HG03442 (cell line): ENCODE measurements around the gene RGS3.
"Not testable (repeated sequence)": the region's sequence is repeated elsewhere in the genome, so short reads cannot be mapped to it uniquely, and the experiment has no call there.

Source experiments
- ATAC-seq: cut with Tn5 transposase; IDR thresholded peaks from one replicate; pipeline ENCODE4 v1.9.1; 2021; ENCODE audit warnings: mild to moderate bottlenecking, moderate library complexity; ENCODE audit not compliant: unreplicated experiment

The RGS3 gene

DNA sequence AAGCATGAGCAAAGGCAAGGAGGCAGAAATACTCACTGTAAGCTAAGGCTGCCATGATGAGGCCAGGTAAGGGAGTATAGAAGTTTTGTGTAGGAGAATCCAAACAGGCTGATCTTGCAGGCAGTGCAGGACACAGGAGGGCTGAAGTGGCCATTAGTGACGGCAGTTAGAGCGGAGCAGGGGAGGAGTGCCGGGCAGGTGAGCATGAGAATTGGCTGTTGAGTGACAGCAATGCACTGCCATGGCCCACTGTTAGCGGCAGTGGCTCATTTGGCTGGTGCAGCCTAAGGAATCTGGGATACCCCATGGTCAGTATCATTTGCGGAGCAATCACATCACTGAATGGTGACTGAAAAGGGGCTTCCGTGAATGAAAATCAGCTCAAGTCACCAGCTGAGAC is 22.8 kb downstream of the RGS3 start:
- ATAC-seq: no peak

DNA sequence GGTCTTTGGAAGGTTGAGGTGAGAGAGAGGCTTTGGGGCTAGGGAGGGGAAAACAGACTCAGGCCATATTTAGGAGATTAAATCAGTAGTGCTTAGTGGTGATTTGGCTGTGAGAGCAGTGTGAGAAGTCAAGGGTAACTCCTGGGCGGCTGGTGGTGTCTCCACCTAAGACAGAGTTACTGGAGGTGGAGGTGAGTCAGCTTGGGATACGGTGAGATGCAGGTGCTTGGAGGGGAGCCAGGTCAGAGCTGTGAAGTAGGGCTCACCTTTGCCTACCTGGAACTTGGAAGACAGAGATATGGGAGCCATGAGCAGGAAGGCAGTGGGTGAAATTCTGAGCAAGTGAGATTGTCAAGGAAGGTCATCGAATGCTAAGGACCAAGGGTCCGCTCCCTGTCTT is 24.5 kb downstream of the RGS3 start:
- no peak for ATAC-seq

DNA sequence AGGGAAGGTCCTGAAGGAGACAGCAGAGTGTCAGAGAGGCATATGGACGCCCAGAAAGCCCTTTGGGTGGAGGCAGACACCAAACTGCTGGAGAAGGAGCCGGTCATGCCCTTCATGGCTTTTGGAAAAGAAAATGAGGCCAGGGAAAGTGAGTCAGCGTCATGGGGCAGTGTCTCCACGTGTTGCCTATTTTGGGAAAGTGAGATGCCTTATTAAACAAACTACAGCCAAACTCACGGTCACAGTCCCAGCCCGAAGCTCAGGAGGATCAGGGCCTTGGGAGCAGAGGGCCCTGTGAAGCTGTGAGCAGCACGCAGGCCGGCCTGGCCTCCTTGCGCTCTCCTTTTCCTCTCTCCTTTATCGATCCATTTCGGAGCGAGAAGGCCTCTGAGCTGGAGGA is 25.0 kb downstream of the RGS3 start:
- ATAC-seq: no peak

DNA sequence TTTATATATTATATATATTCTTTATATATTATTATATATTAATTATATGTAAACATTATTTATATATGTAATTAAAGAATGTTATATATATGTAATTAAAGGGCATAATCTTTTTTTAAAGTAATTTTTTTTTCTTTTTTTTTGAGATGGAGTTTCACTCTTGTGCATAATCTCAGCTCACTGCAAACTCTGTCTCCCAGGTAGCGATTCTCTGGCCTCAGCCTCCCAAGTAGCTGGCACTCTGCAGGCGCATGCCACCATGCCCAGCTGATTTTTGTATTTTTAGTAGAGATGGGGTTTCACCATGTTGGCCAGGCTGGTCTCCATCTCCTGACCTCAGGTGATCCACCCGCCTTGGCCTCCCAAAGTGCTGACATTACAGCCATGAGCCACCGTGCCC is 27.6 kb downstream of the RGS3 start:
- ATAC-seq: not testable (repeated sequence)

DNA sequence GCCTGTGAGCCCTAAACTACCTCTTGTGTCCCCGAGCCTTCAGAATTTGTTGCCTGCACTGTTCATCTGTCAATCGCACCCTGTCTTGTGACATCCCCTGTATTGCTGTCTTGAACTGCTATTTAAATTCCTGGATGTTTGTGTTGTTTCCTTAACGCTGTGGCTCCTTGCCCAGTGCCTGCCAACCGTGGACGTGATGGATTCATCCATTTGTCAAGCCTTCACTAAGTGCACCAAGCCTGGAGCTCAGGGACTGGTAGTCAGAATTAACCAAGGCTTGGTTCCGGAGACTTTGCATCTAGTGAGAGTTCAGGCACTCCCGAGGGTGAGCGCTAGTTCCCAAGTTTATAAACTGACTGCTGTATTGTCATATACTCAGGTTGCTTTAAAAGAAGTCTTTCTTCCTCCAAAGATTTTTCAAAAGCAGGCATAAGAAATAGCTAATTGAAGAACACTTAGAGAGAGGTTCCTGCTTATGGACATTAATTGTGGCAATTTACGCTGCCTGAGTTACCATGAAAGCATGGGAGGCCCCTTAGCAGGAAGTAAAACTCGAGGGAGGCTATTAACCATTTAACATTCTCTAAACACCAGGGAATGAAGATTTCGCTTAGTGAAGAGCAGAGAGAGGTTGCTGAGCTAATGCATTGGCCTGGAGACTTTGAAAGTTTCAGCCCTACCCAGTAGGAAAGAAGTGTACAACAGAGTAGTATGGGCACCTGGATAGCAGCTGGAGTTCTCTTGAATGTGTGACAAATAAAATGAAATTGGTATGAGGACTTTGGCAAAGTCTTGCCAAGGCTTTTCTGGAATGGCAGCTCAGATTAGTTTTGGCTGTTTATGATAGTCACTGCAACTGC is 29.0 kb downstream of the RGS3 start:
- ATAC-seq: no peak

DNA sequence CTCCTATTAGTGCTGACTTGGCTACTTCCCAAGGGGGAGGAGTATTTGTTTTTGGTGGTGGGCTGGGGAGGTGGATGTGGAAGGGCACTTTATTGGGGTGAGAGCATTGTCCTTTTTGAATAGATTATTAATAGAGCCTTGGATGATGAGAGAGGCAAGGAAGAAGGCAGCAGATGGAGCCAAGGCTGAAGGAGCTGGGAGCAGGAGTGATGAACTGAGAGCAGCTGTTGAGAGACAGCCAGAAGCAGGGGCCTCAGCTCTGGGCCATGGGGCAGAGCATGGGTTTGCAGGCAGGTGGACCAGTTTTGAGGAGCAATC is 29.6 kb downstream of the RGS3 start:
- no peak for ATAC-seq

DNA sequence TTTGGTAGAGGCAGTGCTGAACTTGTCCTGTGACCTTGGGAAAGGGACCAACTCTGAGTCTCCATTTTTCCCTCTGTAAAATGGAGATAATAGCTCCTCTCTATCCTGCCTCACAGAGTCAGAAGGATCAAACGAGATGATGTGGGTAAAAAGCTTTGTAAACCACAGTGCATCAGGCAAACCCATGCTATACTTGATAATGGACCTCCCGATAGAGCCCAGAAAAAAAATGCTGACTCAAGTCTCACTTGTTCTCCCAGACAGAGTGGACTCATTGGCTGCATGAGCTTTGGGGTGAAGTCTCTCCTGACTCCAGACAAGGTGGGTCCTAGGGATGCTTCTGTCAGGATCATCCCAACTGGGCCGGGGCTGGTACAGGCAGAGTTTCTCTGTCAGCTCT is 32.0 kb downstream of the RGS3 start:
- ATAC-seq: no peak

DNA sequence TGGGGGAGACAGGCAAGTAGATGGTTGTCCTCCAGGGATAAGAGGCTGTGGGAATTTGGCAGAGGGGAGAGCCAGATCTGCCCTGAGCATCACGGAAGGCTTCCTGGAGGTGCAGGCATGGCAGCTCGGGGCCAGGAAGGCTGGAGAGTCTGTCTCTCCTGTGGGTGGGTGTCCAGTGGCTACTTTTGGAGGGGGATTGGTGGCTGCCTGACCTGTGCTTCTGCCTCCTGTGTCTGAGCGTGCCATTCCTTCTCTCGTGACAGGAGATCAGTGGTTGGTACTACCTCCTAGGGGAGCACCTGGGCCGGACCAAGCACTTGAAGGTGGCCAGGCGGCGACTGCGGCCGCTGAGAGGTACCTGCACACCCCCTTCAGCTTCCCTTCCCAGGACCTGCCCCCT is 33.5 kb downstream of the RGS3 start:
- no peak for ATAC-seq

DNA sequence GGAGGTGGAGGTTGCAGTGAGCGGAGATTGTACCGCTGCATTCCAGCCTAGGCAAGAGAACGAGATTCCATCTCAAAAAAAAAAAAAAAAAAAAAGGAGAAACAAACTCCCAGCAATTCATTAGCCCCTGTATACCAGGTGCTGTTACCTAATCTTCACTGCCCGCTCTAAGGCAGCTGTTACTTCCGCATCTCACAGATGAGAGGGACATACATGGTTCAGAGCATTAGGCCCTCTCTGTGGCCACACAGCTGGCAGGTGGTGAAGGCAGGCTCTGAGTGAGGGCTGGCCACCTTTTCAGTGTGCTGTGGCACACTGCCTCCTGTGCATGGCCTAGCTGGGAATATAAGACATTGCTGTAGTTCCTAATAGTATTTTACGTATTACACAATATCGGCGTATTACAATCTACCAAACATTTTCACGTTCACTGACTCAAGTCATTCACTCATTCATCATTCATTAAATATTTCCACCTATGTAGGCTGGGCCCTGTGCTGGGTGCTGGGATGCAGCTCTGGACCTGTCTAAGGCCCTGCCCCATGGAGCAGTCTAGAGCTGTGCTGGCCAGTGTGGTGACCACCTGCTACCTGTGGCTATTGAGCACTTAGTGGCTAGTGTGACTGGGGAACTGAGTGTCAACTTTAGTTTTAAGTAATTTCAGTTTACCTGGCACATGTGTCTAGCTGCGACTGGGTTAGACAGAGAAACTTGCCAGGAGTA is 35.8 kb downstream of the RGS3 start:
- no peak for ATAC-seq

DNA sequence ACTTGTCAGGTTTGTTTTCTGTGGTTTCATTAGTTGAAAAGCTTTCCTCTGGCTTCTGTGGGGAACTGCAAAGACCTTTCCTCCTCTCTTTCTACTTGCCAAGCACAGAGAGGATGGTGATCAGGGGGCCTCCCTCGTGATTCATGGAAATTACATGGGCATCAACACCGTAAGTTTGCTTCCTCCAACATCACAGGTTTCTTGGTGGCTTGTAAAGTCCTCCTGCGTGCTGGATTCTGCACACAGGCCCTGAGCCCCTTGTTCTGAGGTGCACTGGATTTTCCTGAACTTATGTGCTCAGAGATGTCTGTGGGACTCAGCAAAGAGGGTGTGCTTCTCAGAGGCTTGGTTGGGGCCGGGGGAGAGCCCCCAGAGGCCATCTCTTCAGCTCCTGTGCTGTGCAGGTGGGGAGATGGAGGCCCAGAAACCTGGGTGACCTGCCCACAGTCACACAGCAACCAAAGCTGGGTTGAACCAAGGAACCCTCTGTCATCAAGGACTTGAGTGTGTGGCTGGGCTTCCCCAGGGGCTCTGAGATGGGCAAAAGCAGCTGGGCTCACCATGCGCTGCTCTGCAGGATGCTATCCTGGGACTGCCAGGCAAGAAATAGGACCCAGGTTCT is 36.5 kb downstream of the RGS3 start:
- no peak for ATAC-seq

DNA sequence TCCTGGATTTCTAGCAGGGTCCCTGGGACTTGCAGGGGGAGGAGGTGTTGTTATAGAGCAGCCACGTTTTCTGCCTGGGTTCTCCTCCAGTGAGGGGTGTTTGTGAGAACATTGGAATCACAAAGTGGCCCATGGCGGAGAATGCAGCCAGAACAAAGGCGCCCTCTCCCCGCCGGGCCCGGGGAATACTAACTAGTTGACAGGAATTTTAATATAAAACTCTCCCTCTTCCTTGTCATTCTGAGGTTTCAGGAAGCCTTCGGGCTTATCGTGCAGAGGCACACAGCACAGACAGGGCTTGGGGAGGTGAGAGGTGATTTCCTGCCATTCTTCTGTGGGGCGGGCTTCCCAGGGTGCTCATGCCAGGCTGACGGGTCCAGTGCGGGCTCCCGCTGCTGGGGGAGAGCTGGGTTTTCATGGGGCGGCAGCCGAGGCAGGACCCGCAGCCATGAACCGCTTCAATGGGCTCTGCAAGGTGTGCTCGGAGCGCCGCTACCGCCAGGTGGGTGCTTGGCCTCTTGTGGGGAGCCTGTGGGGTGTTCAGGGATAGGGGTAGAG is 37.7 kb downstream of the RGS3 start:
- ATAC-seq: no peak

DNA sequence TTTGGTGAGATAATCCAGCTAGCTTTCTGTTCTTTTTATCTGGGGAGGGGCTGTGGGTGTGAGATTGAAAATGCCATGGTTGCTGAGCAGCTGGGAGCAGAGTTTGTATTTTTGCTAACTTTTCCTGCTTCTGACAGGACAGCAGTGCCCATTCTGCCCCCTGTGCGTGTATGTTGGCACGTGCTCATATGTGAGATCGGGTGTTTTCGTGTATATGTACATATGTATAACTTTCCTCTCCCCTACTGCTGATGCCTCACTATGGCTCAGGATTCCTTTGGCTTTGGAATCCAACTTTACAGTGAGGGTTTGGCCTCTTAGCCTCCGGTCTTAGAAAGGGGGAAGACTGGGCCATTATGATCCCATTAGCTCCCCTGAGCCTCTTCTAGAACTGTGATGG is 38.3 kb downstream of the RGS3 start:
- no peak for ATAC-seq

DNA sequence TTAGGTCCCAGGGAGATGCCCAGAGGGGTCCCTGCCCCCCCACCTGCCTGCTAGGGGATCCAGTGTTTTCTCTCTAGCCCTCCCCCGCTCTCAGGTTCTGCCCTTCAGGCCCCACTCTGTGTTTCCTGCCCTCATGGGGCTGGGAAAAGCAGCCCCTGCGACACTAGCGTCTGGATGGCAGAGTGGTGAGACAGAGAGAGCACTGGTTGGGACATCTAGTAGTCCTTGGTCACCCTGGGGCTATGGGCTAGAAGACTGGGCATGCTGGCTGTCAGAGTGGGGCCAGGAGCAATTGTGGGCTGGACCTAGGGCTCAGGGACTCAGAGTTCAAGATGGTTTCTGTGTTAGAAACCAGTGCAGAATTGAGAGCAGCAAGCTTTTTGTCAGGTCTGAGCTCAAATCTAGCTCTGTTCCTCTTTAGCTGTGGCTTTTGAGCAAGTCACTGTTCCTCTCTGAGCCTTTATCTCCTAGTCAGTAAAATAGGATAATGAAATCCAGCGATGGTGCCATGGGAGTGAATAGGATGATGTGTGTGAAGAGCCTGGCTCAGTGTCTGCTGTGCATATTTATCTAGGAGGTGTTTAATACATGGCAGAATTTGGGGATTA is 39.0 kb downstream of the RGS3 start:
- ATAC-seq: no peak

DNA sequence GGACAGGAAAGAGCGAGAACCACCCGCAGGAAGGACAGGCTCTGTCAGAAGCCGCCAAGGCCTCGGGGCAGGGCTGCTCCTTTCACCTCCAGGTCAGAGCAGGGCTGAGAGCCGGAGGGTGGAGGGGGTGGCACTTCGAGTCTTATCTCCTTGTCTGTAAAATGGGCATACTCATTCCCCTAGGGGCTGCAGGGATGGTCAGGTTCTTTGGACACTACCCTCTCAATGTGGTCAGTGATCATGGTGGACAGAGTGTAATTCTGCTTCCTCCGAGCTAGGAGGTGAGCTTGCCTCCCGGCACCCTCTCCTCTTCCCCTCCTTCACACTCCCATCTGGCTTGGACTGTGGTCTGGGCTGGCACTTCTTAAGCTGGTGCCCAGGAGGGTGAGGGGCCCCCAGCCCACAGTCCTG is 39.6 kb downstream of the RGS3 start:
- no peak for ATAC-seq

DNA sequence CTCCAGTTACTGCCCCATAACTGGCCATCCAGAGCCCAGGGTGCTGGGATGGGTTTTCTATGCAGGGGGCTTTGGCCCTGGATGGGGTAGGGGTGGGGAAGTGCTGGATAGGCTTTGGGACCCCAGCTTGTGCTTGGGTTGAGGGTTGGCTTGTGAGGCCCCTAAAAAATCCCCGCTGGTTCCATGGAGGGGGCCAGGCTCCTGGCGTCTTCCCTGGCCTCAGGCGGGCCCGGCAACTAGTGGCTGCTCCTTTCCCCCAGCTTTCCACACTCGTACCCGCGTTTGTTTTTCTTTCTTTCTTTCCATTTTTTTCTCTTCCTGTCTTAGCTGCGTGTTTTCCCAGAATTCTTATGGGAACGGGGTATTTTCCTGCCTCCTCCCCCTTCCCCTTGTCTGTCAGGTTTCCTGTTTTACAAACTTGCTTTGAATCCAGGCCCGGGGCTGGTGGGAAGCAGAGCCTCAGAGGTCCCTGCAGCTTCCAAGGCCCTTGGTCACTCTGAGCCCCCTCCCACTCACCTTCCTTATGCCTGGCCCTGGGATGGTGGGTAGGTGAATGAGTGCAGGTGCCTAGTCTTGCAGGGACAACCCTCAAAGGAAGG is 40.2 kb downstream of the RGS3 start:
- ATAC-seq: no peak

DNA sequence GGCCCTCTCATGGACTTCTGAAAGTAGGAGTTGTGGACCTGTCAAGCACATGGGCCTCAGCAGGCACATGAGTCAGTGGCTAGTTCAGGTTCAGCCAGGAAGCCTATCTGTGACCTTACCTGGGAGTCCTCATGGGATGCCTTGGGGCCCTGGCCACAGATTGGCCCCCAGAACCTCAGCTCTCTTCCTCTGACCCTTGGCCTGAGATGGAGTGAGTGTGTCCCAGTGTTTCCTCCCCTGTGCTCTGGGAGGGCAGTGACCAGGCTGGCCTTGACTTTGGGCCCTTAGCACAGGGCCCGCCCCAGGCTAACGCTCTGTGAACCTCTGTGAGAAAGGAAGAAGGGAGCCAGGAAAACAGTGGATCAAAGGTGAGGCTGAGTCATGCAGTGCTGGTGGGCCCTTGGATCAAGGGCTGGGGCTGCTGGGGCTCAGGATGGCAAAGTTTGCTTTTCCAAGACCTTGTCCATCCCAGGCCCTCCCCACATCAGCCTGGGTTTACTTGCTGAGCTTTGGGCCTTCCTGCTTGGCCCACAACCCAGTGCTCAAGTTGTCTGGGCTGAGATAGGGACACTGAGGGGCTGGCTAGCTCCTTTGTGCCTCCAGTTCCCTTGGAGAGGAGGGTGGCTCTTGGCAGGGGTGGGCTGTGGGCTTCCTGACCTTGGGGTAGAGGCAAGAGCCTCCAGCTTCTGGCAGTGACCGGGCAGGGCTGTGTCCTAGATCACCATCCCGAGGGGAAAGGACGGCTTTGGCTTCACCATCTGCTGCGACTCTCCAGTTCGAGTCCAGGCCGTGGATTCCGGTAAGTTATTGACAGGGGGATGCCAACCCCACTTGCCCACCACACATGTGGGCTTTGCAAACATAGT is 41.4 kb downstream of the RGS3 start:
- ATAC-seq: no peak

DNA sequence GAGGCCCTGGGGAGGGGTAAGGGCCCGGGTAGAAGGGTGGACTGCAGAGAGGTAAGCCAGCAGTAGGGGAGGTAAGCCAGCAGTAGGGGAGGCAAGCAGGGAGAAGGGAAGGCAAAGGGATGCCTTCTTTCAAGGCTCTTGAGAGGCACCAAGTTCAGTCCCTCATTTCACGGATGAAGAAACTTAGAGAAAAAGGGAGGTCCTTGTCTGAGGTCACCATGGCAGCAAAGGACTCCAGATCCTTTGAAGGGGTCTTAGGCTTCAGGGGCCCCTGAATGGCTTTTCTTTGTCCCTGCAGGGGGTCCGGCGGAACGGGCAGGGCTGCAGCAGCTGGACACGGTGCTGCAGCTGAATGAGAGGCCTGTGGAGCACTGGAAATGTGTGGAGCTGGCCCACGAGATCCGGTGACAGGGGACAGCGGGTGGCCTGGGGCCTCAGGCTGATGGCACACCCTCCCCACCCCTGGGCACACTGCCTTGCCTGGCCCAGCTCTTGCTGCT is 42.6 kb downstream of the RGS3 start:
- ATAC-seq: no peak

DNA sequence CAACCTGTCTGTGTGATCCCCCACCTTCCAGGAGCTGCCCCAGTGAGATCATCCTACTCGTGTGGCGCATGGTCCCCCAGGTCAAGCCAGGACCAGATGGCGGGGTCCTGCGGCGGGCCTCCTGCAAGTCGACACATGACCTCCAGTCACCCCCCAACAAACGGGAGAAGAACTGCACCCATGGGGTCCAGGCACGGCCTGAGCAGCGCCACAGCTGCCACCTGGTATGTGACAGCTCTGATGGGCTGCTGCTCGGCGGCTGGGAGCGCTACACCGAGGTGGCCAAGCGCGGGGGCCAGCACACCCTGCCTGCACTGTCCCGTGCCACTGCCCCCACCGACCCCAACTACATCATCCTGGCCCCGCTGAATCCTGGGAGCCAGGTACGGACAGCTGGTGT is 43.7 kb downstream of the RGS3 start:
- ATAC-seq: no peak

DNA sequence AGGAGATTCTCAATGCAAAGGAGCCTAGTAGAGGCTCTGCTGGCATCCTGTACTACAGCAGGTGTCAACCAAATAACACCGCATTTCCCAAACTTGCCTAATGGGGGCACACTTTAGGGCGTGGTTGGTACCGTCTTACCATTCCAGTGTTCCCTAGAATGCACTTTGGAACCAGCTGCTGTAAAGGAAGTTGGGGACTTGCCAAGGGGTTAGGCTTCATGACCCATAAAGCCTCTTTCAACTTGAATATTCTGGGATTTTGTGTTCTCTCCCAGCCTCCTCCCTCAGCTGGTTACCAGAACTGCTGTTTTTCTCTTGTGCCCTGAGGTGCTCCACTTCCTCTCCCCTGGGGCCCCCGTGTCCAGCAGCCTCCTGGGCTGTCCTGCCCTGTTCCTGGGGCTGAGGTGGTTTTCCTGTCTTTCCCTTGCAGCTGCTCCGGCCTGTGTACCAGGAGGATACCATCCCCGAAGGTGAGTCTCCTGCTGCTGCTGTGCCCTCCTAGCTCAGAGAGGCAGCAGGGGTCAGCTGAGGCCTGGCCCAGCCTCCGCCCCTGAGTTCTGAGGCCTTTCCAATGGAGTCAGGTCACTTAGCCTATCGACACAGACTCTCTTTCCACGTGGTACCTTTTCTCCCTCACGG is 44.7 kb downstream of the RGS3 start:
- ATAC-seq: no peak
